ENCODE measurements around the gene ARHGAP8. TPM values are rescaled to one million over a fixed set of nuclear protein-coding genes. Genes with fewer than 3 reads are reported as not detected.

ARHGAP8 gene
- total and polyA plus RNA-seq, 3 donors from 2014 or later: 9.5 to 15.0 (median 9.7) TPM

- 77 to 78% methylated on average over 7 of the region's 8 CpGs for WGBS, 2 donors
Measured at GRCh38 chr22:44706488-44706887, 45.9 kb upstream of the ARHGAP8 start.

GRCh38 chr22:44707178-44707577 lies 45.2 kb upstream of the ARHGAP8 start:
- WGBS, 2 donors: 91 to 94% methylated on average over 2 to 10 of the region's 10 CpGs
- intact Hi-C loops (cut with DNase I; ENCODE audit: low total_unique reads): no loop called here

More at GRCh38 chr22:44706488-44706887, 45.9 kb upstream of the ARHGAP8 start:
- no peaks in the 10 kb centered on the region for H3K27me3 ChIP-seq
- no peaks in the 10 kb centered on the region for H3K36me3 ChIP-seq (ENCODE audit: low read depth, missing control alignments)
- TF ChIP-seq CTCF (IDR thresholded peaks at IDR 0.05): no peak
- TF ChIP-seq POLR2A (IDR thresholded peaks at IDR 0.05): no peak
- H3K4me3 ChIP-seq: no peak overlapping the region
- H3K4me1 ChIP-seq: no peaks in the 10 kb centered on the region
- no peak for DNase-seq
- H3K9me3 ChIP-seq: no peaks in the 10 kb centered on the region
- H3K27ac ChIP-seq: no peak overlapping the region
- intact Hi-C loops (cut with DNase I; ENCODE audit: low total_unique reads): no loop called here

GRCh38 chr22:44707752-44708151 lies 44.6 kb upstream of the ARHGAP8 start:
- Histone ChIP-seq H3K9me3 (no peaks in the 10 kb centered on the region), H3K27ac (no peak overlapping the region), H3K36me3 (ENCODE audit: low read depth, missing control alignments) (no peaks in the 10 kb centered on the region), H3K4me3 (no peak overlapping the region), H3K4me1 (no peaks in the 10 kb centered on the region), H3K27me3 (no peaks in the 10 kb centered on the region)
- DNase-seq: no peak
- intact Hi-C loops (cut with DNase I; ENCODE audit: low total_unique reads): no loop called here
- no peak for TF ChIP-seq CTCF (IDR thresholded peaks at IDR 0.05)
- TF ChIP-seq POLR2A (IDR thresholded peaks at IDR 0.05): no peak
- 93% methylated on average over 11 of the region's 11 CpGs for WGBS, 2 donors

More at GRCh38 chr22:44707178-44707577, 45.2 kb upstream of the ARHGAP8 start:
- TF ChIP-seq CTCF (IDR thresholded peaks at IDR 0.05) (no peak), POLR2A (IDR thresholded peaks at IDR 0.05) (no peak)
- Histone ChIP-seq H3K27ac (no peak overlapping the region), H3K4me3 (no peak overlapping the region), H3K36me3 (ENCODE audit: low read depth, missing control alignments) (no peaks in the 10 kb centered on the region), H3K27me3 (no peaks in the 10 kb centered on the region), H3K9me3 (no peaks in the 10 kb centered on the region), H3K4me1 (no peaks in the 10 kb centered on the region)
- no peak for DNase-seq

- no peak overlapping the region for H3K27ac ChIP-seq
- H3K4me3 ChIP-seq: no peak overlapping the region
- TF ChIP-seq CTCF (IDR thresholded peaks at IDR 0.05): no peak
- no peak for TF ChIP-seq POLR2A (IDR thresholded peaks at IDR 0.05)
- intact Hi-C loops (cut with DNase I; ENCODE audit: low total_unique reads): no loop called here
- H3K36me3 ChIP-seq (ENCODE audit: low read depth, missing control alignments): no peaks in the 10 kb centered on the region
- no peak for DNase-seq
- no peaks in the 10 kb centered on the region for H3K4me1 ChIP-seq
- no peaks in the 10 kb centered on the region for H3K9me3 ChIP-seq
- H3K27me3 ChIP-seq: no peaks in the 10 kb centered on the region
- 73 to 89% methylated on average over 11 to 12 of the region's 12 CpGs for WGBS, 2 donors
Measured at GRCh38 chr22:44709881-44710392, 42.4 kb upstream of the ARHGAP8 start.
